CD4-positive, alpha-beta T cell treated with Interferon alpha-2 for 1 hour (primary cell): ENCODE results near the gene ZNF594.
A peak's percentile ranks its signal among the peaks of the same experiment; 100 is the strongest.
"Not testable (repeated sequence)": the region's sequence is repeated elsewhere in the genome, so short reads cannot be mapped to it uniquely, and the experiment has no call there.

Experiments used
- DNase-seq, 2 donors: peaks; one replicate each; pipeline ENCODE4 v3.0.0-alpha.2; 2020 to 2022

ZNF594 gene

DNA sequence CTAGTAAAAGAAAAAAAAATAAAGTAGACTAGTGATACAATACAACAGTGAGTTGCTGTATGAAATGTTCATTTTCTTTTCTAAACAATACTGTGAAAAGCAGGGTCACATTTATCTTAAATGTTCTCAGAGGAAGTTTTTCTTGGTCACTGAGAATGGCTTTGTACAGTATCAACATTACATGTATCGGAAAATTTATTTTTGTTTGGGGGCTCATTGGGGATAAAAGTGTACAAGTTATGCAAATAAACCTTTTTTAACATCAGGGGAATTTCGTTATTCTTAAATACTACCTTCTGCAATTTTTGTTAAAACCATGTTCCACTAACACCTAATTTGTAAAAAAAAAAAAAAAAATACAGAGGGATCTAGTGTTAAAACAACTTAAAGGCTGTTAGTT, 8.7 kb upstream of the ZNF594 start:
- no peak for DNase-seq

- DNase-seq, result no peak
These were observed 6.8 kb upstream of the ZNF594 start for GRCh38 chr17:5198472-5198871.

DNA sequence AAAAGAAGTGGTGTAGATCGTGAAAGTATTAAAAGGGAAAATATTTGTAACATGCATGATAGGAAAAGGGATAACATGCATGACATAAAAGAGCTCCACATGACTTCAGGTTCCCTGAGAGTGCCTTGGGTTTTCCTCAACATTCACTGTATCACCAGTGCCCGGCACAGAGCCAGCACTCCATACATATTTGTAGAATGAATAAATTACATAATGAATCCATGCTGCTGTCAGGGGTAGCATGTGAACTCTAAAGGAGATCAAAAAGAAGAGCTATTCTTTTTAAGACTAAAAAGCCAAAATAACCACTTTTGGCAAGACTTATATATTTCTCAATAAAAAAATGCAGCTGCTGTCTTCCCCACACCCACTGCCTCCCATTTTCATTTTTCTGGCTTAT, 2.7 kb upstream of the ZNF594 start:
- DNase-seq, result no peak

- peak; percentile 32 to 57 for DNase-seq
These were observed 7.4 kb downstream of the ZNF594 start for GRCh38 chr17:5184288-5184687.

- no peak for DNase-seq
These were observed 8.3 kb downstream of the ZNF594 start for GRCh38 chr17:5183410-5183793.

DNA sequence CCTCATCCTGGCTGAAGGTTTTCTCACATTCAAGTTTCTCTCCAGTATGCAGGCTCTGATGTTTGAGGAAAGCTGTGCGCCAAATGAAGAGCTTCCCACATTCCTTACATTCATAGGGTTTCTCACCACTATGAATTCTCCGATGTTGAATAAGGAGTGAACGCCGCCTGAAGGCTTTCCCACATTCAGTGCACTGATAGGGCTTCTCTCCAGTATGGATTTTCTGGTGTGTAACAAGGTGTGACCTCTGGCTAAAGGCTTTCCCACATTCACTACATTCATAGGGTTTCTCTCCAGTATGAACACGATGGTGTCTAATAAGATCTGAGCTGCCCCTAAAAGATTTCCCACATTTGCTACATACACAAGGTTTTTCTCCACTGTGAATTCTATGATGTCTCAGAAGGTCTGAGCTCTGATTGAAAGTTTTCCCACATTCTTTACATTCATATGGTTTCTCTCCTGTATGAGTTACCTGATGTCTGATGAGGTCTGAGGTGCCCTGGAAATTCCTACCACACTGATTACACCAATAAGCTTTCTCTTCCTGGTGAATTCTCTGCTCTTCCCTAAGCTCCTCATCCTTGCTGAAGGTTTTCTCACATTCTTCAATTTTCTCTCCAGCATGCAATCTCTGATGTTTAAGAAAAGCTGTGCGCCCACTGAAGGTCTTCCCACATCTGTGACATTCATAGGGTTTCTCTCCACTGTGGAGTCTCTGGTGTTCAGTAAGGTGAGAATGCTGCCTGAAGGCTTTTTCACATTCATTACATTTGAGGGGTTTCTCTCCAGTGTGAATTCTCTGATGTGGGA, 8.9 kb downstream of the ZNF594 start:
- DNase-seq, result no peak

- DNase-seq, result peak in 1 of 2 donors; percentile 6
These were observed 10.0 kb downstream of the ZNF594 start for GRCh38 chr17:5181509-5182305.

DNA sequence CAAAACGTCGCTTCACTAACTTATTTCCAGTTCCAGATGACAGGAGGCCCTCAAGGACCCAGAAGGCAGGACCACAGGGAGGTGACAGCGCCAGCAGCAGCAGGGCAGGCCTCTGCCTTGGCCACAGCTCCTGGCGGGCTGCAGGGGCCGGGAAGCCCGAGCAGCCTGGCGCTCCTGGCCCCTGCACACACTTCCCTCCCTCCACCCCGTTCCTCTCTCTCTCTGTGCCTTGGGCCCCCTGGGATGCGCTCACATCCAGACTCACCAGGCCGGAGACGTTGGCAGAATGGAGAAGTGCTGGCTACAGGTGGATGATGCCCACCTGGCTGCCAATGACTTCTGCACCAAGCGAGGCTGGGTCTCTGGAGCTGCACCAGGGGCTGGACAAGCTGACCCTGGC, 12.7 kb downstream of the ZNF594 start:
- no peak for DNase-seq

DNA sequence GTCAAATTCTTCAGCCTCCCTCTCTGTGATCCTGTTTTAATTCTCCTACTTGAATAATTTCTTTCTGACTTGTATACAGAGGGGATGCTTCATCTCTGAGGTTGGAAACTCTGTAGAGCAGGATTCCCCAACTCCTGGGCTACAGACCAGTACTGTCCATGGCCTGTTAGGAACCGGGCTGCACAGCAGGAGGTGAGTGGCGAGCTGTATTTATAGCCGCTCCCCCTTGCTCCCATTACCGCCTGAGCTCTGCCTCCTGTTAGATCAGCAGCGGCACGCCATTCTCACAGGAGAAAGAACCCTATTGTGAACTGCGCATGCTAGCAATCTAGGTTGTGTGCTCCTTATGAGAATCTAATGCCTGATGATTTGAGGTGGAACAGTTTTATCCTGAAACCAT, 16.6 kb downstream of the ZNF594 start:
- DNase-seq, result not testable (repeated sequence)

DNA sequence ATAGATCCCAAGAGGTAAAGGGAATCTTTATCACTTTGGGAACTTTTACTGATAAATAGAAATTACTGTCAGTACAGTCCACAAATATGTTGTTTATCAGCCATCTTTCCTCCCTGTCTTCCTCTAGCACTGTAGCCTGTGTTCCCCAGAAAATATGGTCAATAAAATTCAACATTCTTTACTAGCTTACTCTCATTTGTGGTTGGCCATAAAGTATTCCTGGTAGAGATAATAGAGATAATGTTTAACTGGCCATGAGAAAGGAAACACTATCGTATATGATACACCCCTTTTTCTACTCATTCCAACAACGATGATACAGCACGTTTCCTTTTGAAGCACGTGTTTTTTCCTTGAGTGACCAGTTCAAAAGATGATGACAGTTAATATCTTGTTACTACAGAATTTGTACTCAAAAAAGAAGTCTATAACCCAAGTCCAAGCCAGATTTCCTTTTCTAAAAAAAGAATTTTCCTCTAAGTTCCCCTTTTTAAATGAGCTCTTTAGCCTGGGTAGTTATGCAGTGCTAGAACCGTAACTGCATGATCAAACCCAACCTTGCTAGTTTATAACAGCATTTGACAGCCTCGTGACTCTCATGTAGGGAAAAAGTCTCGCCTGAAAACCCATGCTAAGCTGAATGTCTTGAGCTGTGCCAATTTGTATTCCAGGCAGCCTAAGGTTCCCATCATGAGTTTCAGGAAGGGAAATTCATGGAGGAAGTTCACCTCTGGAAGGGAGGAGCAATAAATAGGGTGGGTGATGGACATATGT, 25.7 kb downstream of the ZNF594 start:
- not testable (repeated sequence) for DNase-seq

DNA sequence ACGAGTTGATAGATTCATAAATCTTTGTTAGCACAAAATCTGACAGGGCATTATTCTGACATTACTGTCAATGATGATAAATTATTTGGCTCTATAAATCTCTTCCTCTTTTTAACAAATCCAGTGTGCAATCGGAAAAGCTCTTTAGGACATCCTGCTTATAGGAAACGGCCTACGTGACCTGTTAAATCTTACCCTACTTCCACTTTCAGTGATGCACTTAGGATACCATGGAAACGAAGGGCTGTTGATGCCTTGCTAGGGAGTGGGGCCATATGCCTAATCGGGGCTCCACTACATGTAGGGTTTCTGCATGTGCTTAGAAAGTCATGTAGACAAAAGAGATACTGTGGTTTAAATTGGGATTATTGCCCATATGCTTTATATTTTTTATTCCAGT, 27.2 kb downstream of the ZNF594 start:
- peak; percentile 3 to 13 for DNase-seq

- DNase-seq, result not testable (repeated sequence)
These were observed 29.9 kb downstream of the ZNF594 start for GRCh38 chr17:5161793-5162192.

- DNase-seq, result not testable (repeated sequence)
These were observed 31.0 kb downstream of the ZNF594 start for GRCh38 chr17:5160702-5161101.

GRCh38 chr17:5146122-5146521, 45.5 kb downstream of the ZNF594 start:
- not testable (repeated sequence) for DNase-seq

DNA sequence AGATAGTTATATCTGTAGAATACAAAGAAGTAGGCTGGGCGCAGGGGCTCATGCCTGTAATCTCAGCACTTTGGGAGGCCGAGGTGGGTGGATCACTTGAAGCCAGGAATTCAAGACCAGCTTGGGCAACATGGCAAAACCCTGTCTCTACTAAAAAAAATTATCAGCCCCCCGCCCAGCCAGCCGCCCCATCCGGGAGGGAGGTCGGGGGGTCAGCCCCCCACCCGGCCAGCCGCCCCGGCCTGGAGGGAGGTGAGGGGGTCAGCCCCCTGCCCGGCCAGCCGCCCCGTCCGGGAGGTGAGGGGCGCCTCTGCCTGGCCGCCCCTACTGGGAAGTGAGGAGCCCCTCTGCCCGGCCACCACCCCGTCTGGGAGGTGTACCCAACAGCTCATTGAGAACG, 48.8 kb downstream of the ZNF594 start:
- not testable (repeated sequence) for DNase-seq

- DNase-seq, result no peak
These were observed 52.3 kb downstream of the ZNF594 start for GRCh38 chr17:5139458-5139732.

DNA sequence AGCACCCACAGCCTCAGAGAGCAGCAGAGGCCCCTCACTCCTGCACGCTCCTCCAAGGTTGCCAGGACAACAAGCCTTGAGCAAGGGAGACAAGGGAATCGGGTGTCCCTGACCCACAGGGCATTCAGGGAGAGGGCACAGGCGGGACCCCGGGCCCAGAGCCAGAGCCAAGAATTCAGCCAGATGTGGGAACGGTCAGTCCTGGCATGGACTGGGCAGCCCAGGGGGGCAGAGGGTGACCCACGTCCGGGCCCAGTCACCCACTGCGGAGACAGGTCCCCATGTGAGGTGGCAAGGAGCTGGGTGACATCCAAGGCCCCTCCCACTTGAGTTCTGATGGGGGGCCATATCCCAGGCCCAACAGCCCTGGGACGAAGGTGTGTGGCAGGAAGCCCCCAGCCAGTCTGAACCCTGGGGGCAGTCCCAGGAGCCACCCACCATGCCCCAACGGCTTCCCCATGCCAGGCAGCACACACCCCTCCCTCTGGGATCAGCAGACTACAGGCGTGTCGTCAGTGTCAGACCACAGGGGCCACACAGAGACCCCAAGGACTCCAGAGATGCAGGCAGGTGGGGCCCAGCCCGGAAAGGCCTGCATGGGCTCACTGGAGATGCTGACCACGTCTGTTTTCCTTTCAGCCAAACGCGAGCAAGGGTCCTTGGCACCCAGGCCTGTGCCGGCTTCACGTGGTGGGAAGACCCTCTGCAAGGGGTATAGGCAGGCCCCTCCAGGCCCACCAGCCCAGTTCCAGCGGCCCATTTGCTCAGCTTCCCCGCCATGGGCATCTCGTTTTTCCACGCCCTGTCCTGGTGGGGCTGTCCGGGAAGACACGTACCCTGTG, 52.8 kb downstream of the ZNF594 start:
- no peak for DNase-seq

DNA sequence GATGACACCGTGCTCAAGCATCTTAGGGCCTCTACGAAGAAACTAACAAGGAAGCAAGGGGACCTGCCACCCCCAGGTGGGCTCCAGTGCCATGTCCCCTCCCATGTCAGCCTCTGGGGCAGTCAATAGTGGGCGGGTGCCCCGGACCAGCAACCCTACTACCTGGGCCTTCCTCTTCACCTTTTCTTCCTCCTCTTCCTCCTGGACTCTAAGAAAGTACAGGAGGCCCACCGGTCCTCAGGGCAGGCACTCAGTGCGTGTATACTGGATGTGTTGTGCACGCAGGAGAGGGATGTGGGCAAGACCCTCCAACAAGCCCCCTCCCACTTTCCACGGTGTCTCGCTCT, 53.5 kb downstream of the ZNF594 start:
- DNase-seq, result not testable (repeated sequence)

DNA sequence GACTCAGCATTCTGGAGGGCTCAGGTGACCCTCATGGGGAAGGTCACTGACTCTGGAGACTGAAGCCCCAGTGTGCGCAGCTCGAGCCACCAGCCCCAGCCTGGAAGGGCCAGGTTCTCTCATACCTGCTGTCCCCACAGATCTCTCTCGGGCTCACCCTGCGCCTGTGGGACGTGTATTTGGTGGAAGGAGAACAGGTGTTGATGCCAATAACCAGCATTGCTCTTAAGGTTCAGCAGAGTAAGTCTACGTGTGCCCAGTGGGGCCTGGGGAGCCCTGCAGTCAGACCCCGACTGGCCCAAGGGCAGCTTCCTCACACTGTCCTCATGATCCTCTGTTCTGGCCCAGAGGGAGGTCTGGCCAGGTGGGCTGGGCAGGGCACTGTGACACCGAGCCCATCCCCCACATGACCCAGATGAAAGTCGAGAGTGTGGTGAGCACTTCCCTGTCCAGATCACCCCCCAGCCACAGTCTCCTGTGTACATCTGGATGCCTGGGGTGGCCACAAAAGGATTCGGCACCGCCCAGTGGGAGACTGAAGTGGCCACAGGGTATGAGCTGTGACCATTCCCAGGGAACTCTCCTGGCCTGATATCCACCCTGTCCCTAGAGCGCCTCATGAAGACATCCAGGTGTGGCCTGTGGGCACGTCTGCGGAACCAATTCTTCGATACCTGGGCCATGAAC, 54.0 kb downstream of the ZNF594 start:
- not testable (repeated sequence) for DNase-seq

- DNase-seq, result not testable (repeated sequence)
These were observed 54.9 kb downstream of the ZNF594 start for GRCh38 chr17:5136580-5137412.
